GM20431 (cell line): Measurements from ENCODE around the gene OR56A5.
"Not testable (repeated sequence)": the region's sequence is repeated elsewhere in the genome, so short reads cannot be mapped to it uniquely, and the experiment has no call there.

Experiments used
- in situ Hi-C: fragments of 300-500 bp; cut with MseI, MboI; formaldehyde crosslinking; loops from one replicate; pipeline ENCODE4 v1.15.0; 2020; ENCODE audit warnings: low sequenced_read_pairs; ENCODE audit not compliant: unreplicated experiment

The OR56A5 gene

GRCh38 chr11:5968394-5968793 is at the start of gene OR56A5:
TSS of gene OR56A5 (minus strand) at chr11:5968494. CDS start at chr11:5968494, 0 bp downstream.
- in situ Hi-C loops = no loop called here

GRCh38 chr11:6013042-6013441 is 44.7 kb upstream of the OR56A5 start:
- in situ Hi-C loops = loop anchor here (25.0 kb wide), 1 partner anchor 349 kb away; no protein-coding TSS in a partner anchor

- in situ Hi-C loops = loop anchor here (25.0 kb wide), 1 partner anchor 350 kb away; no protein-coding TSS in a partner anchor
Measured at GRCh38 chr11:6012035-6012668, 43.9 kb upstream of the OR56A5 start.

GRCh38 chr11:6006846-6007245 is 38.6 kb upstream of the OR56A5 start, which contains the start of gene OR56A4:
TSS of gene OR56A4 (minus strand) at chr11:6006946. CDS start at chr11:6002992, 3,954 bp downstream.
- in situ Hi-C loops = loop anchor here (25.0 kb wide), 1 partner anchor 355 kb away; no protein-coding TSS in a partner anchor

- in situ Hi-C loops = loop anchor here (25.0 kb wide), 1 partner anchor 356 kb away; no protein-coding TSS in a partner anchor
Measured at GRCh38 chr11:6006395-6006794, 38.1 kb upstream of the OR56A5 start.

GRCh38 chr11:6002202-6002699 is 34.0 kb upstream of the OR56A5 start:
- in situ Hi-C loops = loop anchor here (25.0 kb wide), 1 partner anchor 360 kb away; no protein-coding TSS in a partner anchor

- in situ Hi-C loops = no loop called here
Measured at GRCh38 chr11:5994791-5995190, 26.5 kb upstream of the OR56A5 start.

- in situ Hi-C loops = no loop called here
Measured at GRCh38 chr11:5992604-5993251, 24.4 kb upstream of the OR56A5 start.

GRCh38 chr11:5992150-5992549 is 23.9 kb upstream of the OR56A5 start:
- in situ Hi-C loops = no loop called here

GRCh38 chr11:5989203-5989602 is 20.9 kb upstream of the OR56A5 start:
- in situ Hi-C loops = no loop called here

- in situ Hi-C loops = no loop called here
Measured at GRCh38 chr11:5986885-5987284, 18.6 kb upstream of the OR56A5 start, which contains the start of gene OR52L1. TSS of gene OR52L1 (minus strand) at chr11:5986985. CDS start at chr11:5986930, 55 bp downstream.

GRCh38 chr11:5983443-5983842 is 15.1 kb upstream of the OR56A5 start:
- in situ Hi-C loops = no loop called here

GRCh38 chr11:5973530-5973929 is 5.2 kb upstream of the OR56A5 start:
- in situ Hi-C loops = no loop called here

GRCh38 chr11:5967708-5968107 is 586 bp downstream of the OR56A5 start:
- in situ Hi-C loops = no loop called here

- in situ Hi-C loops = no loop called here
Measured at GRCh38 chr11:5966958-5967357, 1.3 kb downstream of the OR56A5 start.

GRCh38 chr11:5960704-5961320 is 7.5 kb downstream of the OR56A5 start:
- in situ Hi-C loops = not testable (repeated sequence)

GRCh38 chr11:5955586-5955985 is 12.7 kb downstream of the OR56A5 start:
- in situ Hi-C loops = no loop called here

GRCh38 chr11:5941951-5942350 is 26.3 kb downstream of the OR56A5 start, which contains the start of gene OR56A3:
TSS of gene OR56A3 (plus strand) at chr11:5942251. CDS start at chr11:5947347, 5,096 bp downstream.
- in situ Hi-C loops = no loop called here

GRCh38 chr11:5940748-5941147 is 27.5 kb downstream of the OR56A5 start:
- in situ Hi-C loops = no loop called here

- in situ Hi-C loops = no loop called here
Measured at GRCh38 chr11:5938603-5938965, 29.7 kb downstream of the OR56A5 start.
